OCI-LY7 (cell line): Measurements from ENCODE around the gene FMN2. TPM values are rescaled to one million over a fixed set of nuclear protein-coding genes. Genes with fewer than 3 reads are reported as not detected.

Source experiments
- BruUV-seq: library from RNA; stranded (reverse); fragments of 400-500 nt; replicated peaks from 2 replicates; lab custom pipeline; 2021; lab: Mats Ljungman, UMichigan
- CTCF ChIA-PET: fragments of 300-600 bp; sonication (Branson Sonifier 250); formaldehyde crosslinking; loops from one replicate; lab custom pipeline; 2022; ENCODE audit warnings: antibody characterized with exemption; ENCODE audit not compliant: unreplicated experiment; lab: Charles Lee
- POLR2A ChIA-PET: fragments of 300-600 bp; sonication (Branson Sonifier 250); formaldehyde crosslinking; loops from one replicate; lab custom pipeline; 2022; ENCODE audit warnings: antibody characterized with exemption; lab: Charles Lee
- DNase-seq: peaks from one replicate; pipeline ENCODE4 v3.0.0-alpha.2; 2015; ENCODE audit warnings: low spot score
- H2AFZ ChIP-seq: fragments of 200-600 bp; sonication (generic), shearing (Covaris generic); 2 replicates; pipeline ENCODE4 v1.6.1; 2014; ENCODE audit warnings: mild to moderate bottlenecking, antibody characterized with exemption, low read length, moderate library complexity
- H3K27ac ChIP-seq: fragments of 200-600 bp; sonication (generic); 2 replicates; pipeline ENCODE4 v1.5.1; 2014; ENCODE audit warnings: mixed run types, low read depth, mild to moderate bottlenecking, moderate library complexity, low read length, inconsistent platforms; ENCODE audit not compliant: poor library complexity, severe bottlenecking
- H3K36me3 ChIP-seq: fragments of 200-600 bp; sonication (generic); 2 replicates; pipeline ENCODE4 v1.6.1; 2014; ENCODE audit warnings: mild to moderate bottlenecking, antibody characterized with exemption, low read length, moderate library complexity, mixed read lengths; ENCODE audit not compliant: insufficient read depth
- H3K4me1 ChIP-seq: fragments of 200-600 bp; sonication (generic); 2 replicates; pipeline ENCODE4 v1.5.1; 2014; ENCODE audit warnings: mild to moderate bottlenecking, low read length; ENCODE audit not compliant: insufficient read depth, poor library complexity, severe bottlenecking
- H3K4me2 ChIP-seq: fragments of 200-600 bp; sonication (generic); 2 replicates; pipeline ENCODE4 v1.6.1; 2014; ENCODE audit warnings: mild to moderate bottlenecking, low read length
- H3K4me3 ChIP-seq: fragments of 200-600 bp; sonication (generic); 2 replicates; pipeline ENCODE4 v1.5.1; 2014; ENCODE audit warnings: mild to moderate bottlenecking, low read depth, low read length; ENCODE audit not compliant: poor library complexity, severe bottlenecking
- H3K79me2 ChIP-seq: fragments of 200-600 bp; sonication (generic); 2 replicates; pipeline ENCODE4 v1.6.1; 2016; ENCODE audit warnings: low read depth, mild to moderate bottlenecking, low read length, moderate library complexity, mixed read lengths; ENCODE audit not compliant: insufficient read depth
- H3K9me2 ChIP-seq: fragments of 200-600 bp; sonication (generic); 2 replicates; pipeline ENCODE4 v1.6.1; 2016; ENCODE audit warnings: mild to moderate bottlenecking, low read length, mixed read lengths; ENCODE audit not compliant: insufficient read depth
- H3K9me3 ChIP-seq: fragments of 200-600 bp; sonication (generic); 2 replicates; pipeline ENCODE4 v1.6.1; 2014; ENCODE audit warnings: mild to moderate bottlenecking, mixed run types, low read length, mixed read lengths
- H4K20me1 ChIP-seq: fragments of 200-600 bp; sonication (generic); 2 replicates; pipeline ENCODE4 v1.6.1; 2014; ENCODE audit warnings: mild to moderate bottlenecking, antibody characterized with exemption, low read length, moderate library complexity, mixed read lengths; ENCODE audit not compliant: insufficient read depth
- CTCF ChIP-seq: fragments of 200-600 bp; sonication (generic); conservative IDR thresholded peaks from 2 replicates; pipeline ENCODE4 v1.5.1; 2014; ENCODE audit warnings: mild to moderate bottlenecking, antibody characterized with exemption, low read length, moderate library complexity, mixed read lengths
- EZH2phosphoT487 ChIP-seq: fragments of 200-600 bp; sonication (generic); IDR thresholded peaks from 2 replicates; pipeline ENCODE4 v1.6.1; 2018; ENCODE audit warnings: low read depth, borderline replicate concordance, mild to moderate bottlenecking, mixed run types, antibody characterized with exemption, low read length, moderate library complexity, mixed read lengths
- intact Hi-C: fragments of 100-400 bp; cut with micrococcal nuclease; formaldehyde crosslinking; loops from one replicate; pipeline ENCODE4 v1.10.0; 2022; ENCODE audit not compliant: unreplicated experiment
- total RNA-seq, 2 experiments: library from RNA; depleted of rRNA in 1 of 2; stranded (reverse); fragments of >200 nt in 1 of 2; shearing (Covaris generic) in 1 of 2; gene quantifications; 2 replicates each; pipeline ENCODE4 v1.2.3, GENCODE V29; 2014 to 2022

FMN2 gene
- total RNA-seq, 2 experiments from 2014 or later, result not detected

DNA sequence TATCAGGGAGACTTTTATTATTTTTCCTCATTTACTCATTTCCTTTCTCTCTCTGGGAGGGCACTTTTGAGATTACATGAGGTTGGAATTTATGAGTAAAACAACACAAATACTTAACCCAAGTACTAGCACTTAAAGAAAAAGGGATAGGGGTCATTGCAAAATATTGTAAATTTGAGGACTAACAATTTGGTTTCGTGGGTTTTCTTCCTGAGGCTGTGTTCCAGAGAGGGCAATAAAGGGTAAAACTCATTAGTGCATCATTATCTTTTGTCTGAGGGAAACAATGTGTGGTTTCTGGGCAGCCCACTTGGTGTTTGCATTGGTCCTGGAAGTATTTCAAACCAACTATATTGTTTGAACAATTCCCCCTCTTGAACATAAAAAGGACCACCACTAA is 423.8 kb downstream of the FMN2 start:
- no peaks in the 10 kb centered on the region for H3K36me3 ChIP-seq
- intact Hi-C loops, result no loop called here
- no peak for TF ChIP-seq CTCF
- TF ChIP-seq EZH2phosphoT487, result no peak
- BruUV-seq, result no TSS peak
- H3K79me2 ChIP-seq, result no peaks in the 10 kb centered on the region
- no peaks in the 10 kb centered on the region for H3K4me1 ChIP-seq
- DNase-seq, result no peak
- no peak overlapping the region for H3K4me3 ChIP-seq
- no peak overlapping the region for H2AFZ ChIP-seq
- no peaks in the 10 kb centered on the region for H3K9me3 ChIP-seq
- no peak overlapping the region for H3K27ac ChIP-seq
- POLR2A ChIA-PET, result interaction anchor here (0.7 kb wide), 2 partner anchors 84 to 495 kb away, joined by 3 read pairs; no protein-coding TSS in a partner anchor
- H4K20me1 ChIP-seq, result no peaks in the 10 kb centered on the region
- CTCF ChIA-PET, result no interaction called here
- no peaks in the 10 kb centered on the region for H3K9me2 ChIP-seq
- H3K4me2 ChIP-seq, result no peak overlapping the region

GRCh38 chr1:240516069-240516468 is 424.4 kb downstream of the FMN2 start:
- Histone ChIP-seq H3K4me3 (no peak overlapping the region), H3K4me1 (no peaks in the 10 kb centered on the region), H4K20me1 (no peaks in the 10 kb centered on the region), H3K79me2 (no peaks in the 10 kb centered on the region), H3K4me2 (no peak overlapping the region), H2AFZ (no peak overlapping the region), H3K9me2 (no peaks in the 10 kb centered on the region), H3K36me3 (no peaks in the 10 kb centered on the region), H3K27ac (no peak overlapping the region), H3K9me3 (no peaks in the 10 kb centered on the region)
- no peak for DNase-seq
- intact Hi-C loops, result no loop called here
- BruUV-seq, result no TSS peak
- TF ChIP-seq EZH2phosphoT487 (no peak), CTCF (no peak)
- POLR2A ChIA-PET, result interaction anchor here (0.7 kb wide), 1 partner anchor 496 kb away, joined by 3 read pairs; no protein-coding TSS in a partner anchor
- CTCF ChIA-PET, result no interaction called here

DNA sequence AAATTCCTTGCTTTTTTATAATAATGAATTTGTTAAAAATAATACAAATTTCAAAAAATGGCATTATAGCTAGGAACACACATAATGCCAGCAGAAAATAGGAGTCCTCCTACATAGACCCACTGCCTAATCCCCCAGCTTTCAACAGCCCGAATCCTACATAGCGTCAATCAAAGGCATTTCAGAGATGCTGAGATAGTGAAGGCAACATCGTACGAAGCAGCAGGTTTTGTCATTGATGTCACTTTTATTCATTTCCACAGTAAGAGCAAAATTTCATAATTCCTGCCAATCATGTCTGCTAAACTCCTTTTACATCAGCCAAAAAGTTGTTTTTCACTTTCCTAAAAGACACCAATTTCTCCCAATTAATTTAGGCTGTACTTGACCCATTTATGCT is 426.2 kb downstream of the FMN2 start:
- H3K36me3 ChIP-seq, result no peaks in the 10 kb centered on the region
- H3K9me3 ChIP-seq, result no peaks in the 10 kb centered on the region
- CTCF ChIA-PET, result no interaction called here
- H4K20me1 ChIP-seq, result no peaks in the 10 kb centered on the region
- DNase-seq, result no peak
- no peak overlapping the region for H3K27ac ChIP-seq
- H3K4me1 ChIP-seq, result no peaks in the 10 kb centered on the region
- no peak overlapping the region for H3K4me3 ChIP-seq
- H3K4me2 ChIP-seq, result no peak overlapping the region
- POLR2A ChIA-PET, result no interaction called here
- intact Hi-C loops, result no loop called here
- no peaks in the 10 kb centered on the region for H3K79me2 ChIP-seq
- H2AFZ ChIP-seq, result no peak overlapping the region
- BruUV-seq, result no TSS peak
- TF ChIP-seq CTCF (no peak), EZH2phosphoT487 (no peak)
- no peaks in the 10 kb centered on the region for H3K9me2 ChIP-seq
